SK-N-SH treated with all-trans-retinoic acid at 6 μM for 48 hours (cell line): ENCODE data around the gene FNTB.

Experiments
- ATAC-seq: fragments of 200-7000 bp; cut with Tn5 transposase; 3 replicates; pipeline ENCODE4 v1.9.1; 2020; ENCODE audit warnings: mild to moderate bottlenecking, moderate library complexity
- ARNTL ChIP-seq: fragments of 450-650 bp; formaldehyde crosslinking; IDR thresholded peaks from 2 replicates; pipeline ENCODE4 v1.5.0; 2020; ENCODE audit warnings: low read depth, mild to moderate bottlenecking, moderate library complexity, borderline replicate concordance
- BACH2 ChIP-seq: fragments of 250-450 bp; sonication (Bioruptor Pico); IDR thresholded peaks from 2 replicates; pipeline ENCODE4 v1.9.0; 2021; ENCODE audit warnings: mild to moderate bottlenecking, borderline replicate concordance
- CSDC2 ChIP-seq: fragments of 250-450 bp; sonication (Bioruptor Pico); IDR thresholded peaks from 2 replicates; pipeline ENCODE4 v1.5.0; 2020; ENCODE audit warnings: mild to moderate bottlenecking, moderate library complexity
- CSRNP3 ChIP-seq: fragments of 250-450 bp; sonication (Bioruptor Pico); IDR thresholded peaks from 2 replicates; pipeline ENCODE4 v1.5.1; 2021; ENCODE audit warnings: mild to moderate bottlenecking, moderate library complexity
- GLIS3 ChIP-seq: fragments of 250-450 bp; sonication (Bioruptor Pico); IDR thresholded peaks from 2 replicates; pipeline ENCODE4 v1.5.0; 2020; ENCODE audit warnings: mild to moderate bottlenecking, moderate library complexity
- ISL1 ChIP-seq: fragments of 250-450 bp; sonication (Bioruptor Pico); IDR thresholded peaks from 2 replicates; pipeline ENCODE4 v2.1.2; 2022; ENCODE audit warnings: mild to moderate bottlenecking, moderate library complexity
- OSR1 ChIP-seq: fragments of 250-450 bp; sonication (Bioruptor Pico); IDR thresholded peaks from 2 replicates; pipeline ENCODE4 v1.8.0; 2022; ENCODE audit warnings: moderate library complexity, mild to moderate bottlenecking, inconsistent platforms
- PPARA ChIP-seq: fragments of 250-450 bp; sonication (Bioruptor Pico); IDR thresholded peaks from 2 replicates; pipeline ENCODE4 v1.5.0; 2020; ENCODE audit warnings: mild to moderate bottlenecking, borderline replicate concordance
- RARB ChIP-seq: fragments of 250-450 bp; sonication (Bioruptor Pico); IDR thresholded peaks from 2 replicates; pipeline ENCODE4 v1.8.0; 2021; ENCODE audit warnings: mild to moderate bottlenecking, moderate library complexity
- TOX ChIP-seq: fragments of 250-450 bp; sonication (Bioruptor Pico); IDR thresholded peaks from 2 replicates; pipeline ENCODE4 v1.8.0; 2021; ENCODE audit warnings: mild to moderate bottlenecking, moderate library complexity, borderline replicate concordance
- ZC3H10 ChIP-seq: fragments of 250-450 bp; sonication (Bioruptor Pico); IDR thresholded peaks from 2 replicates; pipeline ENCODE4 v1.5.1; 2021; ENCODE audit warnings: mild to moderate bottlenecking, moderate library complexity
- ZFP3 ChIP-seq: fragments of 250-450 bp; sonication (Bioruptor Pico); IDR thresholded peaks from 2 replicates; pipeline ENCODE4 v1.5.0; 2020; ENCODE audit warnings: mild to moderate bottlenecking, moderate library complexity
- ZFP30 ChIP-seq: fragments of 450-650 bp; formaldehyde crosslinking; IDR thresholded peaks from 2 replicates; pipeline ENCODE4 v1.5.0; 2022; ENCODE audit warnings: mild to moderate bottlenecking, moderate library complexity
- ZNF70 ChIP-seq: fragments of 450-650 bp; formaldehyde crosslinking; IDR thresholded peaks from 2 replicates; pipeline ENCODE4 v1.5.0; 2020; ENCODE audit warnings: mild to moderate bottlenecking, moderate library complexity
- TF ChIP-seq, protein P1 (sequence below): fragments of 250-450 bp; sonication (Bioruptor Pico); IDR thresholded peaks from 2 replicates; pipeline ENCODE4 v1.5.1; 2020; ENCODE audit warnings: low read depth, mild to moderate bottlenecking, moderate library complexity
- TF ChIP-seq, protein P2 (sequence below): fragments of 250-450 bp; sonication (Bioruptor Pico); IDR thresholded peaks from 2 replicates; pipeline ENCODE4 v1.5.0; 2020; ENCODE audit warnings: mild to moderate bottlenecking, moderate library complexity
- TF ChIP-seq, protein P3 (sequence below): fragments of 250-450 bp; sonication (Bioruptor Pico); IDR thresholded peaks from 2 replicates; pipeline ENCODE4 v1.8.0; 2021; ENCODE audit warnings: low read depth, mild to moderate bottlenecking, moderate library complexity, borderline replicate concordance

The FNTB gene

GRCh38 chr14:64958201-64958600 is 28.5 kb upstream of the FNTB start:
- no peak for TF ChIP-seq ZFP3 (CRISPR knock-in tag)
- TF ChIP-seq, protein P1, sequence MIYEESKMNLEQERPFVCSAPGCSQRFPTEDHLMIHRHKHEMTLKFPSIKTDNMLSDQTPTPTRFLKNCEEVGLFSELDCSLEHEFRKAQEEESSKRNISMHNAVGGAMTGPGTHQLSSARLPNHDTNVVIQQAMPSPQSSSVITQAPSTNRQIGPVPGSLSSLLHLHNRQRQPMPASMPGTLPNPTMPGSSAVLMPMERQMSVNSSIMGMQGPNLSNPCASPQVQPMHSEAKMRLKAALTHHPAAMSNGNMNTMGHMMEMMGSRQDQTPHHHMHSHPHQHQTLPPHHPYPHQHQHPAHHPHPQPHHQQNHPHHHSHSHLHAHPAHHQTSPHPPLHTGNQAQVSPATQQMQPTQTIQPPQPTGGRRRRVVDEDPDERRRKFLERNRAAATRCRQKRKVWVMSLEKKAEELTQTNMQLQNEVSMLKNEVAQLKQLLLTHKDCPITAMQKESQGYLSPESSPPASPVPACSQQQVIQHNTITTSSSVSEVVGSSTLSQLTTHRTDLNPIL (CRISPR knock-in tag), result no peak
- TF ChIP-seq, protein P2, sequence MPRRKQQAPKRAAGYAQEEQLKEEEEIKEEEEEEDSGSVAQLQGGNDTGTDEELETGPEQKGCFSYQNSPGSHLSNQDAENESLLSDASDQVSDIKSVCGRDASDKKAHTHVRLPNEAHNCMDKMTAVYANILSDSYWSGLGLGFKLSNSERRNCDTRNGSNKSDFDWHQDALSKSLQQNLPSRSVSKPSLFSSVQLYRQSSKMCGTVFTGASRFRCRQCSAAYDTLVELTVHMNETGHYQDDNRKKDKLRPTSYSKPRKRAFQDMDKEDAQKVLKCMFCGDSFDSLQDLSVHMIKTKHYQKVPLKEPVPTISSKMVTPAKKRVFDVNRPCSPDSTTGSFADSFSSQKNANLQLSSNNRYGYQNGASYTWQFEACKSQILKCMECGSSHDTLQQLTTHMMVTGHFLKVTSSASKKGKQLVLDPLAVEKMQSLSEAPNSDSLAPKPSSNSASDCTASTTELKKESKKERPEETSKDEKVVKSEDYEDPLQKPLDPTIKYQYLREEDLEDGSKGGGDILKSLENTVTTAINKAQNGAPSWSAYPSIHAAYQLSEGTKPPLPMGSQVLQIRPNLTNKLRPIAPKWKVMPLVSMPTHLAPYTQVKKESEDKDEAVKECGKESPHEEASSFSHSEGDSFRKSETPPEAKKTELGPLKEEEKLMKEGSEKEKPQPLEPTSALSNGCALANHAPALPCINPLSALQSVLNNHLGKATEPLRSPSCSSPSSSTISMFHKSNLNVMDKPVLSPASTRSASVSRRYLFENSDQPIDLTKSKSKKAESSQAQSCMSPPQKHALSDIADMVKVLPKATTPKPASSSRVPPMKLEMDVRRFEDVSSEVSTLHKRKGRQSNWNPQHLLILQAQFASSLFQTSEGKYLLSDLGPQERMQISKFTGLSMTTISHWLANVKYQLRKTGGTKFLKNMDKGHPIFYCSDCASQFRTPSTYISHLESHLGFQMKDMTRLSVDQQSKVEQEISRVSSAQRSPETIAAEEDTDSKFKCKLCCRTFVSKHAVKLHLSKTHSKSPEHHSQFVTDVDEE (CRISPR knock-in tag), result no peak
- no peak for TF ChIP-seq RARB
- TF ChIP-seq PPARA (CRISPR knock-in tag), result no peak
- no peak for TF ChIP-seq CSRNP3
- ATAC-seq, result no peak

GRCh38 chr14:64958743-64959142 is 28.0 kb upstream of the FNTB start:
- no peak for TF ChIP-seq ZFP3 (CRISPR knock-in tag)
- no peak for TF ChIP-seq OSR1 (CRISPR knock-in tag)
- TF ChIP-seq, protein P2 (CRISPR knock-in tag), result no peak
- TF ChIP-seq ZFP30, result no peak
- TF ChIP-seq ARNTL (CRISPR knock-in tag), result no peak
- TF ChIP-seq GLIS3 (CRISPR knock-in tag), result no peak
- no peak for ATAC-seq

DNA sequence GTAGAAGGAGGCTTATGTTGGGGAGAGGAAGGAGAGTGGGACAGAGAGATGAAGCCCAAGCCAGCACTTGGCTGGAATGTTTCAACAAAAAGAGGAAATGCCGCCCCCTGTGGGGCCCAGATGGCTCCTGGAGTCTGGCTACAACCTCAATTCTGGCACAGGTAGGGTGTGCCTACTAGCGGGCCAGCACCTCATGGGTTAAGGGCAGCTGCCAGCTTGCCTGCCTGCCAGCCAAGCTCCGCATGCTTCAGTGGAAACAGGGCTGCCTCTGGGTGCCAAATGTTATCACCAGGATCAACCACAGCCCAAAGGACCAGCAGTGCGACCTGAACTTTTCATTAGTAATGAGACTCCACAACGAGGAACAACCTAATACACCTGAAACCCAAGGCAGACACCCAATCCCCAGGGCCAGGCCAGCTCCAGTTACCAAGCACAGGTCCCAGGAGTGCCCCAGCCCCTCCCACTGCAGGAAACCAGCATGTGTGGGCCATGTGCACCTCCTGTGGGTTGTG is 25.9 kb upstream of the FNTB start:
- no peak for TF ChIP-seq ARNTL (CRISPR knock-in tag)
- peak; percentile 42 for ATAC-seq

GRCh38 chr14:64963611-64964010 is 23.1 kb upstream of the FNTB start:
- no peak for ATAC-seq
- TF ChIP-seq ZFP30 (no peak), ARNTL (CRISPR knock-in tag) (no peak), ZNF70 (CRISPR knock-in tag) (no peak), GLIS3 (CRISPR knock-in tag) (no peak), BACH2 (CRISPR knock-in tag) (no peak), ZC3H10 (CRISPR knock-in tag) (no peak), TOX (no peak), CSDC2 (CRISPR knock-in tag) (no peak), OSR1 (CRISPR knock-in tag) (no peak), ISL1 (no peak), CSRNP3 (no peak)
- TF ChIP-seq, protein P1 (CRISPR knock-in tag), result no peak
- TF ChIP-seq, protein P2 (CRISPR knock-in tag), result no peak
- TF ChIP-seq, protein P3, sequence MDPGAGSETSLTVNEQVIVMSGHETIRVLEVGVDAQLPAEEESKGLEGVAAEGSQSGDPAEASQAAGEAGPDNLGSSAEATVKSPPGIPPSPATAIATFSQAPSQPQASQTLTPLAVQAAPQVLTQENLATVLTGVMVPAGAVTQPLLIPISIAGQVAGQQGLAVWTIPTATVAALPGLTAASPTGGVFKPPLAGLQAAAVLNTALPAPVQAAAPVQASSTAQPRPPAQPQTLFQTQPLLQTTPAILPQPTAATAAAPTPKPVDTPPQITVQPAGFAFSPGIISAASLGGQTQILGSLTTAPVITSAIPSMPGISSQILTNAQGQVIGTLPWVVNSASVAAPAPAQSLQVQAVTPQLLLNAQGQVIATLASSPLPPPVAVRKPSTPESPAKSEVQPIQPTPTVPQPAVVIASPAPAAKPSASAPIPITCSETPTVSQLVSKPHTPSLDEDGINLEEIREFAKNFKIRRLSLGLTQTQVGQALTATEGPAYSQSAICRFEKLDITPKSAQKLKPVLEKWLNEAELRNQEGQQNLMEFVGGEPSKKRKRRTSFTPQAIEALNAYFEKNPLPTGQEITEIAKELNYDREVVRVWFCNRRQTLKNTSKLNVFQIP (CRISPR knock-in tag), result no peak
